ENCODE measurements around the gene PLEKHM3.
"Not testable (repeated sequence)": the region's sequence is repeated elsewhere in the genome, so short reads cannot be mapped to it uniquely, and the experiment has no call there.

Gene PLEKHM3

DNA sequence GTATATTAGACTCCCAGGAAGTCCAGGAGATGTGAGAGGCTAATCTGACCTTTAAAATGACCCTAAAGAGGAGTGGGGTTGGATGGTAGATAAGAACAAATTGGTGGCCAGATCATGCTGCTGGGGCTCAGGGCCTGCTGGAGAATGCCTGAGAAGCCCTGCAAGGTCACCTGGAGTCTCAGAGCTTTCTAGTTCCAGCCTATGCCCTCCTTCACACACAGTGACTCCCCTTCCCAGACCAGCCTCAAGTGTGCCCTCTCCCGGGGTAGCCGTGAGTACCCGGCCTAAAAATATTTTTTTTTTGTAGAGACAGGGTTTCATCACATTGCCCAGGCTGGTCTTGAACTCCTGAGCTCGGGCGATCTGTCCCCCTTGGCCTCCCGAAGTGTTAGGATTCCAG is 211.4 kb downstream of the PLEKHM3 start:
- no peak for DNase-seq

DNA sequence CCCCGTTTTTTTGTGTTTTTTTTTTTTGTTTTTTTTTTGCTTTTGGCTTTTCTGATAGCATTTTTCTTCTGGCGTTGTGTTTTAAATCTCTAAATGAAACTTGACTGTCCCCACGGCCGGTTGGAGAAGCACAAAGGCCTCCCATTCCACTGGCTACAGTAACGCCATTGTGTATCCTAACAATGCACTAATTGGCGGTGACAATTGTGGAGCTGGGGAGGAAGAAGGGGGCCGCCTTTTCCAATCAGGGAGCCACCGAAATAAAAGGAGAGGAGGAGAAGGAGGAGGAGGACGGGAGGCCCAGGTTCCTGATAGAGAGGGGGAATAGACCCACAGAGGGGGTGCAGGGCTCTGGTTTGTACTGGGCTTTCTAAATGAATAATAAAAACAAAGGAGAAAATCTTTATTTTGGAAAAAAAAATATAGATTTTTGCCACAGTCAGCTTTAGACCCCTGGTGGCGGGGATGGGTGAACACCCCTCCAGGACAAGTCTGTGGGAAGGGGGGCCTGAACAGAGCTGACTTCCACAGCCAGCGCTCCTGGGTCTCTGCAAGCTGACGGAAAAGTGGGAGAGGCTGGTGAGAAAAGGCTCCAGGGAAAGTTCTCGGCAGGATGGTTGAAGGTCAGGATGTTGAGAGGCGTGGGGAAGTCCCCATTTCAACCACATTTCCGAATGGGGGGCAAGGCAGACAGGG is 212.0 kb downstream of the PLEKHM3 start:
- no peak for DNase-seq

DNA sequence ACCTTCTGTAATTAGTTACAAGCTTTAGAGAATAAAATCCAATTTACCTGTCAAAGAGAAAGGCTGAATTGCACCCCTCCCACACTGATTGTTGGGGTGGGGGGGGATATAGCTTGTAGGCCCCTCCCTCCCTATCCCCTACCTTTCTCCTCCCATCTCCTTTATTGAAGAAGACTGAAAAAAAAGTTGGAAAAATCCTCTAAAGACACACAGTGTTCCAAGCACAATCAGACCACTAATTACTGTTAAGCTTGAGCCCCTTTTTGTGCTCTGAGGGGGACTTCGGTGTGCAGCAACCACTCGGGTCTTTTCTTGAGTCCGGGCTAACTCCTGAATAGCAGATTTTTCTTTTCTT is 212.6 kb downstream of the PLEKHM3 start:
- DNase-seq, result no peak

DNA sequence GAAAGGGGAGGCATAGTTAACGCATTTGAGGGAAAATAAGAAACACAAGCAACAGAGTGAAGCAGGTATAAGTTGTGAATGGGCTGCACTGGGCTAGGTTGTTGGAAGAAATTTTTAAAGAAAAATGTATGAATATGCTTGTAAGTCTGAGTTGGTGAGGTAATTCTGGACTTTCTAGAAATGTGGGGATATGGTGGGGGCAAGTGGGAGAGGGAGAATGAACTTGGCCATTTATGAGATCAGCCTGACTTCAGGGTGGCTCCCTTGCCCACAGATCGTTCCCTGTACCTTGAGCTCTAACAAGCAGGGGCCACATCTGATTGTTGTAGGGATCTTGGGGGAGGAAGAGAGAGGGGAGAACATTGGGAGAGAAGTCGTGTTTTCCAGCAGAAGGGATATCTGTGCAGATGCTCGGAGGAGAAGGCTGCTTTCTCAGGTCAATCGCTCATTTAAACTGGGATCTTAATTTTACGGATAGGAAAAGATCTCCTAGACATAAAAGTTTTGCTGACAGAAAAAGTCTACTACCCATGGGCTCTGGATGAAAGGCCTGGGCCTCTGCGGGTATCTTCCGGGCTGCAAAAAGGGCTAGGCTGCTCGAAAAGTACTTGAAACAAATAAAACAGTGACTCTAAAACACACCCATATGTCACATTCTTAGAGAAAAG is 213.1 kb downstream of the PLEKHM3 start:
- no peak for DNase-seq

DNA sequence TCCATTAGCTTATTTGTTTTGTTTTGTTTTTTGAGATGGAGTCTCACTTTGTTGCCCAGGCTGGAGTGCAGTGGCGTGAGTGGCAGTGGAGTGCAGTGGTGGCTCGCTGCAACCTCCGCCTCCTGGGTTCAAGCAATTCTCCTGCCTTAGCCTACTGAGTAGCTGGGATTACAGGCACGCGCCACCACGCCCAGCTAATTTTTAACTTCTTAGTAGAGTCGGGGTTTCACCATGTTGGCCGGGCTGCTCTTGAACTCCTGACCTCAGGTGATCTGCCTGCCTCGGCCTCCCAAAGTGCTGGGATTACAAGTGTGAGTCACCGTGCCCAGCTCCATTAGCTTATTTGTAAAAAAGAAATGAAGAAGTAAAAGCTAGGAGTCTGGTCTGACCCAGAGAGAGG is 213.7 kb downstream of the PLEKHM3 start:
- DNase-seq, result not testable (repeated sequence)

DNA sequence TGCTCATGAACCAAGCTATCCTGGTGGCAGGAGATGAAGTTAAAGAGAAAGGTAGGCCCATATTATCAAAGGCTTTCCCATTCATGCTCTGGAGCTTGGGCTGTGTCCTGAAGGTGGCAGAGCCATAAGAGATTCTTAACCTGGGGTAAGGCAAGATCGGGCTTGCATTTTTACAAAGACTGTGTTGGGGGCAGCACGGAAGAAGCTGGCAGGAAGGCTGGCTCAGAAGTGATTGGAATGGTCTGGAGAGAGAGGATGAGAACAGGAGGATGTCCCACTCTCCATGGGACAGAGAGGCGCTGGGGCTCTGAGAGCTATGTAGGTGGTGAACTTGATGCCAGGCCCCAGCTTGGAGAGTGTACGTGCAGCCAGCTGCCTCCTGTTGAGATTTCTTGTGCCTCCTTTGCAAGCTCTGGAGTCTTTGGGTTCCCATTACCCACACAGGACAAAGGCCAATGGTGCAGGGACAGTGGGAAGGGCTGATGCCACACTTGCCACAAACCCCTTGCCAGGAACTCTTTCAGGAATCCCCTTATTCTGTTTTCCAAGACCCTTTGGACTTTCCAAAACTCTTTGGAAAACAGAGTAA is 215.0 kb downstream of the PLEKHM3 start:
- DNase-seq, result no peak

DNA sequence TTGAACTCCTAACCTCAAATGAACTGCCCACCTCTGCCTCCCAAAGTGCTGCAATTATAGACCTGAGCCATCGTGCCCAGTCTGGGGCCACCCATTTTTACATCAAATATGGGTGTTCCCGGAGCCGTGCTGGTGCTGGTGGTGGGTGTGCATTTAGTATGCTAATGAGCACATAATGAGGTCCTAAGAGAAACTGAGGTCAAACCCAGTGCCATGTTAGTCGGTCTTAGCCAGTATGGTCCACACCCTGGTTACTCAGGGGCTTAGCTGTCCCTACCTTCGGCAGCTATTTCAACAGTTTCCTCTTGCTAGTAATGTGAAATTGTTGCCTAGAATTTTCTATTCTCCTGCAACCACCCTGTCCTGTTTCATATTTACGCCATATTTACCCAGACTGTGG is 217.2 kb downstream of the PLEKHM3 start:
- DNase-seq, result no peak

DNA sequence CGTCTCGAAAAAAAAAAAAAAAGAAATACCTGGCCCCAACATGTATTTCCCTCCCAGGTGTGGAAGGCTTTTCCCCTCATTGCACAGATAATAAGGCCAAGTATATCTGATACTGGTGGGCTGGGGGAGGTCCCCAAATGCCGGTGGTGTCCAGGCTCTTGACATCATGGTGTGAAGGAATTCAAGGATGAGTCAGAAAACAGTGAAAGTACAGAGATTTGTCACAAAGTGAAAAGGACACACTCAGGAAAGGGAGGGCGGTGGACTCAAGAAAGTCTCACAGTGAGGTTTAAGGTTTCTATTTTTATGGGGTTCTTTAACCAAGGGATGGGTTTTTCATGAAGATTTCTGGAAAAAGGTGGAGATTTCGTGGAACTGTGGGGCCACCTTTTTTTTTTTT is 217.8 kb downstream of the PLEKHM3 start:
- no peak for DNase-seq

DNA sequence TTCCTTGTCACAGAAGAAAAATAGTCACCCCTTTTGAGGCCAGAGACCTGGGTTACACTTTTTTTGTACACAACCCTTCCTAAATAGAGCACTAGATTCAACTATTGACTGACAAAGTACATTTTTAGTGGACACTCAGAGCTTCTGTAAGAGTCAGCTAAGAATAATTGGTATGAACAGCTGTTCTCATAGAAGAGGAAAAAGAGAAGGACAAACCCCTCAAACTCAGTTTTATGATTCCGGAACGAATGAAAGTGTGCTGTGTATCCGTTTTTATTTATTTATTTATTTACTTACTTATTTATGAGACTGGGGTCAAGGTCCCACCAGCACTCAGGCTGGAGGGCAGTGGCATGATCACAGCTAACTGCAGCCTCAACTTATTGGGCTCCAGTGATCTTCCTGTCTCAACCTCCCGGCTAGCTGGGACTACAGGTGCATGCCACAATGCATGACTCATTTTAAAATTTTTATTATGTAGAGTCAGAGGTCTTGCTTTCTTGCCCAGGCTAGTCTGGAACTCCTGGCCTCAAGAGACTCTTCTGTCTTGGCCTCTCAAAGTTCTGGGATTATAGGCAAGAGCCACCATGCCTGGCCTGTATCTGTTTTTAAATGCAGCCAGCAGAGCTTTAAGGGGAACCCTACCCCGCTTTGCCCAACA is 219.6 kb downstream of the PLEKHM3 start:
- no peak for DNase-seq

DNA sequence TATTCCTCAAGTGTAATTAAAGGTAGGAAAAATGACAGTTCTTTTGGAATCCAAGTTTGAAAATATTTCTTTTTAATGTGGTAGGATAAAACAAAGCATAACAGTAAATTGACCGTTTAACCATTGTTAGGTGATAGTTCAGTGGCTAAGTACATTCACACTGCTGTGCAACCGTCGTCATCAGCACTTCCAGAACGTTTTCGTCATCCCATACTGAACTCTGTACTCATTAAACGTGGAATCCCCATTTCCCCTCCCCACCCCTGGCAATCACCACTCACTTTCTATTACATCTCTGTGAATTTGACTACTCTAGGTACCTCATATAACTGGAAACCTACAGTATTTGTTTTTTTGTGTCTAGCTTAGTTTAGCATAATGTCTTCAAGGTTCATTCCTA is 222.7 kb downstream of the PLEKHM3 start:
- DNase-seq, result no peak

DNA sequence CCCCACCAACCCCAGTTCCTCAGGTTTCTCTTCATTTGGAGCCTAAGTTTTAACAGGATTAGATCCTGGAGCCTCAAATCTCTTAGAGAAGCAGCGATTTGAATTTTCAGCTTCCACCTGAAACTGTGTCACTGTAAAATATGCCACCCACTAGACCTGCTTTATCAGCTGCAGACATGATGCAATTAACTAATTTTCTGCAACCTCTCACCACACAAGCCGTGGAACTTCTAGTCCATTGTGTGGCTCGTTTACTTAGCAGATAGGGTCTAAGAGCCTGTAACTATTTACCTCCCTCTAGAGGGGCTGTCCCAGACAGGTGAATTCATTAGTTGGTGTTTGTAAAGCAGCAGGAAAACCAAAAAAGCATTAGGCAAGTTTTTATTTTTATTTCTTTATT is 224.1 kb downstream of the PLEKHM3 start:
- DNase-seq, result no peak

DNA sequence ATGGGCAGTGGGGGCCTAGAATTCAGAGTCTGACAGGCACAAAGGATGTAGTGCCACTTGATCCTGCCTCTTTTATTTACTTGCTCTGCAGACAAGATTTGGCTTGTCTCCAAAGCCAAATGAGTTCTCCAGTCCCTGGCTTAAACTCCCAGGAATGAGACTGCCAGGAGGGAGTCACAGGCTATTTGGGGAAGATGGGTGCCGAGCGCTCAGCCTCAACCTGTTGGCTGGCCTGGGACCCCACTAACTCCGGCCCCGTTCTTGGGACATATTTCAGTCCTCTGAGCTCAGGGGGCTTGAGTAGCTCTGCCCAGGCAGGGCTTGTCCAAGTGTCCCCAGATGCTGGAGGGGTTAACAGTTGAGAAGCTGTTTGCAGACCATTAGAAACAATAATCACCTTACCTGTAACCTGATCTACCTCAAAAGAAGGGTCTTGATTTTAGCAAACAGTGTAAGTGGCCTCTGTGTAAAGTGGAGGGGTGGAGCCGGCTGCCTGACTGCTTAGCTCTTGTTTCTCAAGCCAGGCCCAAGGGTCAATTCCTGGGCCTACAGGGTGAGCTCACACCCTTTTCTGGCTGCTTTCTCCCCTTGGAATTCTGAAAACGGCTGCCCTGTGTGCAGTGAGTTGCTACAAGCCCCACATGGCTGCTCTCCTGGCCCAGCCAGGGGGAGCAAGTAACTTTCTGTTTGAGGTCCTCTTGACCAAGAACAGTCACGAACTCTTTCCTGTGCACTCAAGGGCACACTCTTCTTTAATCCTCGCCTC is 228.6 kb downstream of the PLEKHM3 start:
- DNase-seq, result no peak

DNA sequence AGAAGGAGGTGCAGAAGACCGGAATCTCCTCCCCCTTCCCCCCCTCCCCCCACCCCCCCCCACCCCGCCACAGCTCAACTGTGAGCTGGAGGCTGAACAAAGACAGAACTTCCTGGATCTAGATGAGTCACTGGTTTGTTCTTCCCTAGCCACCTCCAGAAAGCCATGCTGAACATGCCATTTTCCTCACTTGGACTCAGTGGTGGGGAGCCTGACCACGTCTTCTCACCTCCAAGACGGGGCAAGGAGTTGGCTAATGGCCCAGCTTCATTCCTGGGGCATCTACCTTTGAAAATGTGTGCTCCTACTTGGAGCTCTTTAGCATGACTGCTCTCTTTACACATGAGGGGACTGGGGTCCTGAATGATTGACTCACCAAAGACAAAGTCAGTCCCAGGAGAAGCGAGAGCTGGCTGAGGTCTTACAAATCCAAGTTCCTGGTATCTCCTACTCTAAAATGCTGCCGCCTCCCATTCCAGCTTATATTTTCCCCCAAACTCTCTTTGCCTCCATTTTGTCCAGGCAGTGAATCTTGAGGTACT is 233.0 kb downstream of the PLEKHM3 start:
- no peak for DNase-seq

DNA sequence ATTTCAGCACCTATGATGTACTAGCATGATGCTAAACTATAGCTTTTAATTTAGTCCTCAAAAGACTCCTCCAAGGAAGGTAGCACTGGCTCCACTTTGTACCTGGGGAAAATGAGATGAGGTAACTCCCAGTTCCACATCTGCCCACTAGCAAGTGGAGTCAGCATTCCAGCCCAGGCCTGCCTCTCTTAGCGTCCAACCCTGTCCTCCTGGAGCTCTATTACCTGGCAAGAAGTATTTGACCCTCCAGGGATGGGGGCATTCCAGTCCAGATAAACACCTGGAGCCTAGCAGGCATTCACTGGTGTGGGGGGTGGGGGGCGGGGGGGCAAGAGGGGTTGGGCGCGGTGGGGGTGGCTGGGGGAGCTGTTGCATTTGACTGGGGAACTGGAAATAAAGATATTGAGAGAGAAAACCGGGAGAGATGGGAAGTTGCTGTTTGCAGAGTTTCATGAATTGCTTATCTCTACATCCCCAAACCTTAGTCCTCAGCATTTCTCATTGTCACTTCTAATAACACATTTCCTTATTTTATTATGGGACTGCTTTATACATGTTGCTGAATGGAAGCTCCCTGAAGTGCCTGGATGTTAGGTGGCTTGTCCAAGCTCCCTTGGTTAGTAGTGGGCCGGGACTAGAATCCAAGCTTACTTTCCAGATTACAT is 233.6 kb downstream of the PLEKHM3 start:
- DNase-seq, result no peak

DNA sequence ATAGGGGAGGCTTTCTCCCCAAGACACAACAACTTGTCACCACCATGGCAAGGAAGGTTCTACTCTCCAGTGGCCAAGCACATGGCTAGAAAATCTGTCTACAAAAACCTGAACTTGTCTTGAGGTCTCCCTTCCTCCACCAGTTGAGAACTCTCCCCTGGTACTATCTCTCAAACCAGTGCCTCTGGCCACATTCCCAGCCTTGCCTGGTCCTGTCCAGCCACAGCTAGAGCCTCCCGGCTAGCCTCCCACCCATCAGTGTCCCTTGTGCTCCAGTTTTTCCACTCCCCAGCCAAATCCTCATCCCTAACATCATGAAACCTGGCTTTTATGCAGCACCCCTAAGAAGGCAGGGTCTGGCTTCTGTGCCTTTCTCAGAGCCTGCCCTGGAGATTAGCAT is 234.4 kb downstream of the PLEKHM3 start:
- DNase-seq, result no peak

DNA sequence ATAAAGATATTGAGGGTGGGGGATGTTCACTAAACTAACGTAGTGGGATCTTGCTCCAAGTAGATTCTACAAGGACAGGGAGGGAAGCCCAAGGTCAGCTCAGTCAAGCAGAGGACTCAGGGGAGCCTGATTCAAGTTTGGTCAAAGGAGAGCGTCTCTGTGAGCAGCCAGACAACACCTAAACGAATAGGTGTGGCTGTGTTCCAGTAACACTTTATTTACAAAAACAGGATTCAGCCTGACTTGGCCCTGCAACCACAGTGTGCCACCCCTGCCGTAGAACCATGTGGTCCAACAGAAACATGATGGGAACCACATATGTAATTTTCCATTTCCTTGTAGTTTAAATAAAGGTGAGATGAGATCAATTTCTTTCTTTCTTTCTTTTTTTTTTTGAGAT is 237.5 kb downstream of the PLEKHM3 start:
- DNase-seq, result no peak

DNA sequence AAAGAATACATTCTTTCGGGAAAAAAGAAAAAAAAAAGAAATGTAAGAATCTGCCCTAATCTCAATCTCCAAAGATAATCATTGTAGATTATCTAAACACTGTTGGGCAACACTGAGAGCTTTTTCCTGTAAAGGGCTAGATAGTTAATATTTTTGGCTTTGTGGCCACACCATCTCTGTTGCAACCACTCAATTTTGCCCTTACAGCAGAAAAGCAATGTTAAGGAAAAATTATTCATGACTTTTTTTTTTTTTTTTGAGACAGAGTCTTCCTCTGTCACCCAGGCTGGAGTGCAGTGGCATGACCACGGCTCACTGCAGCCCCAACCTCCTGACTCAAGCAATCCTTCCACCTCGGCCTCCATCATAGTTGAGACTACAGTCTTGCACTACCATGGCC is 238.3 kb downstream of the PLEKHM3 start:
- no peak for DNase-seq

DNA sequence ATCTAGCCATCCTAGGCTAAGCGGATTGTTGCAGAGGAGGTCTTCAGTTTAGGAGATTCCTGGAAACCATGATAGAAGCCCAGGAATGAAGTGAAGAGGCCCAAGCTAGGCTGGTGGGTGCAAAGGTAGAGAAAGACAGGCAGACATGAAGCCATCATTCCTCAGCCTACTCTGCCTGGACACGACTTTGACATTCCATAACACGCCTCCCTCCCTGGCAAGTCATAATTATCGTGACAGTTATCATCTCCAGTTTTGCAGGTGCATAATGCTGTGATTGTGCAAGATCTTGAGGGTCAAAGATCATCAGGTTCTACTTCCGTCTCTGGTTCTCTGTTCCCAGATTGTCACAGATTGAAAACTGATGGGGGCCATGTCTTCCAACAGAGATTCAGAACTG is 240.4 kb downstream of the PLEKHM3 start:
- no peak for DNase-seq

DNA sequence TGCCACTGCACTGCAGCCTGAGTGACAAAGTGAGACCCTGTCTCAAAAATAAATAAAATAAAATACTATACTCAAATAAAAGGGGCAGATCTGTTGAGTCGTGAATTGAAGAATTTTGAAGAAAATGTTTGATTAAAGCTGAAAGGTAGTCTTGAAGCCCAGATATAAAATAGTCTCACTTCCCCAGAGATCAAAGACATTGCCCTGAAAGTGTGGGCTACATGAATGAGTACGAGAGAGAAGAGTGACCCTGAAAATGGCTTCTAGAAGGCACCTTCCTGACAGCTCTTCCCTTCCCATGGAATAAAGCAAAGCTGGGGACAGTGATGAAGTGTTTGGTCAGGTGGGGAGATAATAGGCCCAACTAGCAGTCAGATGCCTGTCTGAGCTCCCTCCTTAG is 241.8 kb downstream of the PLEKHM3 start:
- no peak for DNase-seq

DNA sequence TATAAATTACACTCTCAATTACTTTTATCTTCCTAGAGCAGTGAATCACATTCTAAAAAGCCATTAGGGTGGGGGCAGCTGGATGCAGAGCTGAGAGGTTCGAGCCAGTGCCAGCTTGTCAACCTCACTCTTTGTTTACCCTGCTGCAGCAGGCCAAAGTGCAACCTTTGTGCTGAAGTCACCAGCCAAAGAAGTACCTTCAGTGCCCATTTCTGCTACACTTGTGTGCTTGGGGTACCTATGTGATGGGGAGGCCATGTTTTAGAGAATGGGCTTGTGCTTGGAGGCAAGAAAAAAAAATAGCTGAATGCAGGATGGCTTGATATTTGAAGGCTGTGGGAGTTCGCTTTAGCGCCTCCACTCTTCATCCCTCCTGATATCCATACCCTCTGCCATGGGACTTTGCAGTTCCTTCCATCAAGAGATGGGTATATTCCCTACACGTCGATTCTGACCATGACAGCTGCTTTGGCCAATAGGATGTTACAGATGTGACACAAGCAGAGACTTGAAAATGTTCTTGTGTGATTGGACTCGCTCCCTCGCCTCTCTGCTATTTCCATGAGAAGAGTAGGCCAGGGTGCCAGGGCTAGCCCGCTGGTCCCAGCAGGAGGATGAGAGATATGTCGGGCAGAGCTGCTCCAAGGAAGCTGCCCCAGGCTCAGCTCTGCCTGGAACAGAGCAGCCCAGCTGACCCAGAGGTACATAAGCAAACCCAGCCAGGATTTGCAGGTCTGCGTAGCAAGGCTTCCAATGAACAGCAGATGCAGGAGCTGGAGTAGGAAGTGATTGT is 242.9 kb downstream of the PLEKHM3 start:
- DNase-seq, result no peak

DNA sequence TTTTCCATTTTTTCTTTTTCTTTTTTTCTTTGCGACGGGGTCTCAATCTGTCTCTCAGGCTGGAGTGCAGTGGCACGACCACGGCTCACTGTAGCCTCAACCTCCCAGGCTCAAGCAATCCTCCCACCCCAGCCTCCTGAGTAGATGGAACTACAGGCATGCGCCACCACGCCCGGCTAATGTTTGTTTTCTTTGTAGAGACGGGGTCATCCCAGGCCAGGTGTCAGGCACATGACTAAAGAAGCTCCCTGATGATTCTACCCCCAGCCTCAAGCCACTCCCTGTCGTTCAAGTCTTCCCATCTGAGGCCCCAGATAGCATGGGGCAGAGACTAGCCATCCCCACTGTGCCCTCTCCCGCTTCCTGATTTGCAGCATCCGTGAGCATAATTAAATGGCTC is 245.8 kb downstream of the PLEKHM3 start:
- DNase-seq, result no peak
